ENCODE data around the gene ABCA10.
"Not testable (repeated sequence)": the region's sequence is repeated elsewhere in the genome, so short reads cannot be mapped to it uniquely, and the experiment has no call there.

Gene ABCA10

GRCh38 chr17:69208640-69209039, 20.0 kb downstream of the ABCA10 start:
- no peak for FAIRE-seq
- TF ChIP-seq TAF1 (IDR thresholded peaks at IDR 0.05; ENCODE audit: low read depth, low read length) (no peak), POLR2A (IDR thresholded peaks at IDR 0.05; ENCODE audit: low read depth, low read length) (no peak), SPI1 (IDR thresholded peaks at IDR 0.05; ENCODE audit: low read depth, low read length) (no peak), POU2F2 (IDR thresholded peaks at IDR 0.05; ENCODE audit: low read depth, low read length) (no peak), PAX5 (IDR thresholded peaks at IDR 0.05; ENCODE audit: insufficient read depth, low read length, severe bottlenecking) (no peak), POLR2AphosphoS5 (IDR thresholded peaks at IDR 0.05; ENCODE audit: low read depth, low read length) (no peak)

GRCh38 chr17:69207151-69207550, 21.5 kb downstream of the ABCA10 start:
- TF ChIP-seq POLR2AphosphoS5 (IDR thresholded peaks at IDR 0.05; ENCODE audit: low read depth, low read length) = no peak
- FAIRE-seq (no peak), DNase-seq (ENCODE audit: insufficient read length, low spot score) (no peak)

More at GRCh38 chr17:69208640-69209039, 20.0 kb downstream of the ABCA10 start:
- no peak for DNase-seq (ENCODE audit: insufficient read length, low spot score)

GRCh38 chr17:69198238-69198637, 30.4 kb downstream of the ABCA10 start:
- TF ChIP-seq TAF1 (IDR thresholded peaks at IDR 0.05; ENCODE audit: low read depth, low read length) (no peak), POLR2AphosphoS5 (IDR thresholded peaks at IDR 0.05; ENCODE audit: low read depth, low read length) (no peak), POLR2A (IDR thresholded peaks at IDR 0.05; ENCODE audit: low read depth, low read length) (no peak), PAX5 (IDR thresholded peaks at IDR 0.05; ENCODE audit: insufficient read depth, low read length, severe bottlenecking) (no peak), SPI1 (IDR thresholded peaks at IDR 0.05; ENCODE audit: low read depth, low read length) (no peak), POU2F2 (IDR thresholded peaks at IDR 0.05; ENCODE audit: low read depth, low read length) (no peak)
- no peak for DNase-seq (ENCODE audit: insufficient read length, low spot score)
- no peak for FAIRE-seq

GRCh38 chr17:69196105-69196653, 32.4 kb downstream of the ABCA10 start:
- not testable (repeated sequence) for FAIRE-seq; DNase-seq (ENCODE audit: insufficient read length, low spot score)

GRCh38 chr17:69192754-69193153, 35.9 kb downstream of the ABCA10 start:
- TF ChIP-seq POLR2AphosphoS5 (IDR thresholded peaks at IDR 0.05; ENCODE audit: low read depth, low read length) = no peak
- no peak for TF ChIP-seq SPI1 (IDR thresholded peaks at IDR 0.05; ENCODE audit: low read depth, low read length)
- TF ChIP-seq TAF1 (IDR thresholded peaks at IDR 0.05; ENCODE audit: low read depth, low read length) = no peak
- TF ChIP-seq POU2F2 (IDR thresholded peaks at IDR 0.05; ENCODE audit: low read depth, low read length) = no peak
- TF ChIP-seq PAX5 (IDR thresholded peaks at IDR 0.05; ENCODE audit: insufficient read depth, low read length, severe bottlenecking) = no peak
- TF ChIP-seq POLR2A (IDR thresholded peaks at IDR 0.05; ENCODE audit: low read depth, low read length) = no peak
- no peak for DNase-seq (ENCODE audit: insufficient read length, low spot score)
- FAIRE-seq = no peak

GRCh38 chr17:69188796-69189195, 39.8 kb downstream of the ABCA10 start:
- FAIRE-seq = no peak
- TF ChIP-seq PAX5 (IDR thresholded peaks at IDR 0.05; ENCODE audit: insufficient read depth, low read length, severe bottlenecking) (no peak), POU2F2 (IDR thresholded peaks at IDR 0.05; ENCODE audit: low read depth, low read length) (no peak), POLR2AphosphoS5 (IDR thresholded peaks at IDR 0.05; ENCODE audit: low read depth, low read length) (no peak), TAF1 (IDR thresholded peaks at IDR 0.05; ENCODE audit: low read depth, low read length) (no peak), SPI1 (IDR thresholded peaks at IDR 0.05; ENCODE audit: low read depth, low read length) (no peak), POLR2A (IDR thresholded peaks at IDR 0.05; ENCODE audit: low read depth, low read length) (no peak)
- DNase-seq (ENCODE audit: insufficient read length, low spot score) = no peak

- TF ChIP-seq PAX5 (IDR thresholded peaks at IDR 0.05; ENCODE audit: insufficient read depth, low read length, severe bottlenecking) (no peak), POLR2AphosphoS5 (IDR thresholded peaks at IDR 0.05; ENCODE audit: low read depth, low read length) (no peak), POLR2A (IDR thresholded peaks at IDR 0.05; ENCODE audit: low read depth, low read length) (no peak), TAF1 (IDR thresholded peaks at IDR 0.05; ENCODE audit: low read depth, low read length) (no peak), SPI1 (IDR thresholded peaks at IDR 0.05; ENCODE audit: low read depth, low read length) (no peak), POU2F2 (IDR thresholded peaks at IDR 0.05; ENCODE audit: low read depth, low read length) (no peak)
- DNase-seq (ENCODE audit: insufficient read length, low spot score) (no peak), FAIRE-seq (no peak)
Observed at GRCh38 chr17:69188064-69188463, 40.6 kb downstream of the ABCA10 start.

GRCh38 chr17:69187294-69187693, 41.3 kb downstream of the ABCA10 start:
- TF ChIP-seq SPI1 (IDR thresholded peaks at IDR 0.05; ENCODE audit: low read depth, low read length) (no peak), TAF1 (IDR thresholded peaks at IDR 0.05; ENCODE audit: low read depth, low read length) (no peak), PAX5 (IDR thresholded peaks at IDR 0.05; ENCODE audit: insufficient read depth, low read length, severe bottlenecking) (no peak), POLR2A (IDR thresholded peaks at IDR 0.05; ENCODE audit: low read depth, low read length) (no peak), POLR2AphosphoS5 (IDR thresholded peaks at IDR 0.05; ENCODE audit: low read depth, low read length) (no peak), POU2F2 (IDR thresholded peaks at IDR 0.05; ENCODE audit: low read depth, low read length) (no peak)
- DNase-seq (ENCODE audit: insufficient read length, low spot score) = no peak
- FAIRE-seq = no peak

GRCh38 chr17:69179227-69179952, 49.2 kb downstream of the ABCA10 start:
- TF ChIP-seq PAX5 (IDR thresholded peaks at IDR 0.05; ENCODE audit: insufficient read depth, low read length, severe bottlenecking) = no peak
- no peak for TF ChIP-seq POU2F2 (IDR thresholded peaks at IDR 0.05; ENCODE audit: low read depth, low read length)
- TF ChIP-seq POLR2AphosphoS5 (IDR thresholded peaks at IDR 0.05; ENCODE audit: low read depth, low read length) = no peak
- TF ChIP-seq TAF1 (IDR thresholded peaks at IDR 0.05; ENCODE audit: low read depth, low read length) = no peak
- DNase-seq (ENCODE audit: insufficient read length, low spot score) = no peak
- FAIRE-seq = no peak

- FAIRE-seq = no peak
- no peak for TF ChIP-seq POLR2AphosphoS5 (IDR thresholded peaks at IDR 0.05; ENCODE audit: low read depth, low read length)
- TF ChIP-seq TAF1 (IDR thresholded peaks at IDR 0.05; ENCODE audit: low read depth, low read length) = no peak
- TF ChIP-seq POLR2A (IDR thresholded peaks at IDR 0.05; ENCODE audit: low read depth, low read length) = no peak
- TF ChIP-seq SPI1 (IDR thresholded peaks at IDR 0.05; ENCODE audit: low read depth, low read length) = no peak
- TF ChIP-seq POU2F2 (IDR thresholded peaks at IDR 0.05; ENCODE audit: low read depth, low read length) = no peak
- no peak for TF ChIP-seq PAX5 (IDR thresholded peaks at IDR 0.05; ENCODE audit: insufficient read depth, low read length, severe bottlenecking)
- DNase-seq (ENCODE audit: insufficient read length, low spot score) = no peak
Observed at GRCh38 chr17:69176457-69176795, 52.2 kb downstream of the ABCA10 start.

Measured in GM12891 (cell line).